SKM-1 treated with dmso at 0.1 percent for 144 hours (cell line): ENCODE measurements around the gene LPP.
"Not testable (repeated sequence)": the region's sequence is repeated elsewhere in the genome, so short reads cannot be mapped to it uniquely, and the experiment has no call there.

ENCODE experiments used
- DNase-seq: peaks from one replicate; lab custom pipeline; 2025; ENCODE audit not compliant: unreplicated experiment; lab: John Stamatoyannopoulos, UW

Gene LPP

DNA sequence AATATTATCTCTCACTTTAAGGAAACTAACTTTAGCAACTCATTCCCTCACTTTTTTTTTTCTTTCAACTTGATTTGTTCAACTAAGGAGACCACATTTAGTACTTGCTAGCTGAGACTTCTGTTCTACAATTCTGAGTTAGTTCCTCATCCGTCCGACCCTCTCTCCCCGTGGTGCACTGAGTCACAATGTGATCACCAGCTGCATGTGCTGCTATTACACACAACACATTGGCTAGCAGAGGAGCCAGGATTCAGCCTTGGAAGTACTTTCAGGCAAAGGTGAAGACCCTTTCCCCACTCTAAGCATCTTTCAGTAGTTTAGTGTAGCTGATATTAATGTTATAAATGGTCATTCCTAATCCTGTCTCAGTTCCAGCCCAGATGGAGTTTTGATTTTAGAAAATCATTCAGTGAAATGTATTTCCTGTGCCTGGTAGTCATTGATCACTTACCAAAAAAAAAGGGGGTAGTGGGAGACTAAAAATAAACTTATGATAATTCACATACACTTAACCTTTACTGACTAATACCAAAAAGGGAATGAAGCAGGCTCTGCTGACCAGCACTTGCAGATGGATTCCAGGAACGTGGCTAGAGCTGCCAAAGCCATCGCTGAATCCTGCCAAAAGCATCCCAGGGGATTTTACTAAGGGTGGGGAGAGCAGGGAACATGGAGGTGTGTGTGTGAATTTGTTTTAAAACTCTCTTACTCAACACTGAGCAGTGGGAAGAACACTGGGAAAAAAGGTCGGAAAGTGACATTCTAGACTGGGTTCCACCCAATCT is 424.8 kb downstream of the LPP start:
- DNase-seq, result peak; percentile 12

DNA sequence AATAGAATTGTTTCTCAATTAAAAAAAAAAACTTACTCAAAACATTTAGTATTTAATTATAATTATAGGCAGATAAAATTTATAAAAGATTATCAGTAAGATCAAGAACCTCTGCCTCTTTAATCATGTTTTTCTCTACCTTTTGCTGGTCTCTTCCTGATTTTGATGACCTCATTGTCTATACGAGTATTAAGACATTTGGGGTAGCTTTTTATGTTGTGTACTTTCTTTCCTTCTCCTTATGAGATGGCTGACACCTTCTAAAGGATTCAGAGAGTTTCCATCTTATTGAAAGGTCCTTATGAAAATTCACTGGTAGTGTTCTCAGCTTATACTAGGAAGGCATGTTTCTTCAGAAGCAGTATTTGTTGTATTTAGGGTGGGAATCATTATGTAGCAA is 426.3 kb downstream of the LPP start:
- DNase-seq, result no peak

DNA sequence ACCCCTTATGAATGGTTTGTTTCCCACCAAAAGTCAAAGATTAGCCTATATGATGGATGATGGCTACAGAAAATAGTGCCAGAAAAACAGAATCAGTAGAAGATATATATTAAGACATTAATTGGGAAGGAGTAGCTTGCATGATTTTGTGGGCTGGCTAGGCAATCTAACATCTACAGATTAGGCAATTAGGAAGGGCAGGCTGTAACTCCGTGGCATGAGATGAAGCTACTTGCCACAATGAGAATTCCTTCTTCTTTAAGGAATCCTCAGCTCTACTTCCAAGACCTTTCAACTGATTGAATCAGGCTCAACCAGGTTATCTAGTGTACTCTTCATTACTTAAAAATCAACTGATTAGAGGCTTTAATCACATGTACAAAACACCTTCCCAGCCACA is 426.7 kb downstream of the LPP start:
- DNase-seq, result no peak

DNA sequence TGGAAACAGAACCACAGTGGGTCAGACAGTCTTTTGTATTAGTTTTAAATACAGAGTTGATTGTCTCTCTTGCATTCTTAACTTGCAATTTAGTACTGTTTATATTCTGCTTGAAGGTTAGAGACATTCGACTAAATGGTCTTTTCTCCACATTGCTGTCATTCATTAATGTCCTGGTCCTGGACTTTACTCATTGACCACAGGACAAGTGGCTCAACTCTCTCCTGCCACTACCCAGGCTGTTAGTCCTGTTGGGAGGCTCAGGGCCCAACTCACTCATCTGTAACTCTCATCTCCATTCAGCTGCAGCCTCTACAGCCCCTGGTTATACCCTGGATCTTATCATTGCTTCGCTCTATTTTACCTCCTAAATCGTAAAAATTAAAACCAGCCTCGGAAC is 427.4 kb downstream of the LPP start:
- DNase-seq, result no peak

DNA sequence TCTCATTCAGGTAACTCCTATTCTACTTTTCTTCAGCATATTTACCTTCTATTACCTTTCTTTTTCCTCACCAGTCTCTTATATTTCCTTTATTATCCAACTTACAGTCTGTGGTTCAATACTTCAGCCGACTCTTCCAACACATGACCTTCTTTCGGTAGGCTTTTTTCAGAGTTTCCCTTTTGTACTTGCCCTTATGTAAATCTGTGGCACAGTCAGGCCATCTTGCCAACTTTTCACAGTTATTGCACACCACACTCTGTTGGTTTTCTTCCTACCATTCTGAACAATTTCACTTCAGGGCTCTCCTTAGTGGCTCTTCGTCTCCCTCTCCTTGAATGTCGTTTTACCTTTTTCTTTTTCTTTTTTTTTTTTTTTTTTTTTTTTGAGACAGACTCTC is 427.8 kb downstream of the LPP start:
- DNase-seq, result no peak

DNA sequence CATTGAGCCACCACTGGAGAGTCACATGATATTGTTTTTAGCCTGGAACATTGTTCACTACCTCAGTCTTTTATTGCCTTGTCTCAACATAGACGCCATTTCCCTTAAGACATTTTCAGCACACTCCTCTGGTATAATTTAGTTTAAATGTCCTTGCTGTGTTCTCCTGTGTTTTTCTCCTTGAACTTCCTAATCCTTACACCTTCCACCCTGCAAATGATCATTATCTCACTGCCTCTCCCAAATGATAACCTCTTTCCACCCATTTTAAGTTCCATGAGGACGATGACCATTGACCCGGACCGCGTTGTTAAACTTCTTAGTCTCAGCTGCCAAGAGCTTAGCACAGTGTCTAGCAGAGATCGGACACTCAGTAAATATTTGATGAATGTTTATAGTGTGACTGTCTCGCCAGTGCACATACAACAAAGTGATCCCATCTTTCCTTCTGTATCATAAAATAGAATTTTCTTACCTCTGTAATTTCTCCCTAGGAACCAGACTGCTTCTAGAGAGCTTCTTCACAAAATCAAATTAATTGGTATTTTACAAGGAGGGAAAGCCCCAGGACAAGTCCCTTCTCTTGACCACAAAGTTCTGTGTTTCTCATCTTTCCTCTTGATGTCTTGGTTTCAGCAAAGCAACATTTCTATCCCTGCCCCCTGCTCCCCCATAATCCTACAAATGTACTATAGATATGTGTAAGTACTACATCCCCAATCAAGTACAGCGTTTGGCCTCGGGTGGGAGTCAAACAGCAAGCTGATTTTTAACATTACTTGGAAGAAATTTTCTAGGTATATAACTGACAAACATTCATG is 429.6 kb downstream of the LPP start:
- no peak for DNase-seq

DNA sequence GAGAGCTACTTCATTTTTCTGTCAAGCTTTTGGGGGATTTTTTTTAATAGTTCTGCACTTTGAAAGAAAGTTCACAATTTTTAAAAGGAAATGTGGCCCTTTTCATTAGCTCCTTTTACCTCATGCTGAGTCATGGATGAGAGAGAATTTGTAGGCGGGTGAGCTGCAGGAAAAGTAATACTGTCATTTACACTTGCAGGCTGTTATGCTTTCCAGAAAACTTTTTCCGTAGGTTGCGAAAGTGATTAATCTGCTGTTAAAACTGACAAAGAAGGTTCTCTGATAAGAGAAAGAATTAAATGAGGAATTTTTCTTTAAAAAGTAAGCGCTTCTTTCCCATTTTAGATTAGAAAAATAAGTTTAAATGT is 430.2 kb downstream of the LPP start:
- DNase-seq, result no peak

DNA sequence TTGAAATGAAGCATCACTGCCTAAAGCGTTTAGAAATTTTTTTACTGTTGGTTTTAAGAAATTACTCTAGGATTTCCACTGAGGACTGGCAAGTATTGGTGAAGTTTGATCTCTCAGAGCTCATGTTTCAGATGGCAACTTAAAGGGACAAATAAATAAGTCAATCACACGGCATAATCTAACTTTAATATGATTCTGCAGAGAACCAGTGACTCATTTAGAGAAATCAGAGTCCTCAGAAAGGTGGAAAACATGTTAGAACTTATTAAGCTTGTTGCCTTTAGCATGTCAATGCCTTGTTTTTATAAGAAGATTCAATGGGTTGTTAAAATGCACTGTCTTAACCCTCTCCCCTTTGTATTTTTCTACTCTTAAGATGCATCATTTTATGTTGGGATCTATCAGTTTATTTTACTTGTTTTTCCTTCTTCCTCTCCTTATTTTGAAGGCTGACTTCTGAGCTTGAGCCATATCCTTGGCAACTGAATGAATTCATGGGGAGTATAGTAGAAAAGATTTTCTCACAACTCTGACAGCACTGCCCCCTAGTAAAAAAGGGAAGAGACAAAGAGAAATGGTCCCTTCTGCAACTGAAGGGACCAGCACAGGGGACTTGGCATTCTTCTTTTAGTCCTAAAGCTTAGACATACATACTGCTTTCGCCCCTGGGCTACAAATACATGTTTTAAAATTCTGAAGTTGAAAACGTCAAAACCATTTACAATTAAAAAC is 431.2 kb downstream of the LPP start:
- no peak for DNase-seq

DNA sequence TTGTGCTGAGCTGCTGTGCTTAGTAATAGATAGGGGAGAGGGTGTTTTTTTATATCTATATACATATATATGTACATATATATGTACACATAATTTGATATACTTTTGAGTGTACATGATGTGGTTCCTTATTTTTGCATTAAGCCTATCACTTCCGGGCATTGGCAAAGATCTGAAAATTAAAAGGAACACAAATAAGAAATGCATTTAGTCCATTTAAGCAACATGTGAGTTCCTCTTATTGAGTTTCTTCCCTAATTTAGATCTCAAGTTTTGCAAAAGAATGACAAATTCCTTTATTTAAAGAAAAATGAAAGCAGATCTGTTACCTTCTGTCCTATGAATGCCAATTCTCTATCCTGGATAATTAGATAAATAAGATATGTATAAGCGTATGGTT is 435.1 kb downstream of the LPP start:
- DNase-seq, result peak; percentile 88

DNA sequence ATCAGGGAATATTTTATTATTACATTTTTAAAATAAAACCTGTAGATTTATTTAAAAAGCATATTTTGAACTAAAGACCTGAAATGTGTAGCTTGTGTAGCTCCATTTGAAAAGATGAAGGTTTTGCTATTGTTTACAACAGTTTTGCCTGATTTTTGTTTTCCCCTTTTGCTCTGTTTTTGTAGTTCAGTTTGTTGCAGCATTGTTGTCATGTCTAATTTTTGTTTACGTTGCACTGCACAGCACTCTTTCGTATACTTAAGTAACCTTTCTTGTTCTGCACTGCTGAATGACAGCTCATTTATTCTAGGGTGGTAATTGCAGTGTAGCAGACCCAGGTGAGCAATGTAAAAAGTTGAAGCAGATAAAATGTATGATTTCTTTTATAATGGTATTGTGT is 435.8 kb downstream of the LPP start:
- DNase-seq, result no peak

DNA sequence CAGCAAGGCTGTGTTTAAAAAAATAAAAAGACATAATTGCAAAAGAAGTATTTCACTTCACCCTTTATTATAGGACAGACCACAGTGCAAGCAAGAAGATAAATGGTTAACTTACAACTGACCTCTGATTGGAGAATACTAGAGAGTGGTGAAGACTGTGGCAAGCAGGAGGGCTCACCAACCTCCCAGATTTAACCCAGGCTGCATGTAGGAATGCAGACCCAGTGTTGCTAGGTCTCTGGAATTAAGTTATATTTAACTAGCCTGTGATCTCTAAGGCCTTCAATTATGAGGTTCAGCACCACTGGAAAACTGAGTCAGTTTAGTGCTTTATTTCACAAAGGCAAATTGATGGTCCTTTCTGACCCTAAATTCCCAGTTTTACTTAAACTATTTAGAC is 436.6 kb downstream of the LPP start:
- DNase-seq, result no peak

DNA sequence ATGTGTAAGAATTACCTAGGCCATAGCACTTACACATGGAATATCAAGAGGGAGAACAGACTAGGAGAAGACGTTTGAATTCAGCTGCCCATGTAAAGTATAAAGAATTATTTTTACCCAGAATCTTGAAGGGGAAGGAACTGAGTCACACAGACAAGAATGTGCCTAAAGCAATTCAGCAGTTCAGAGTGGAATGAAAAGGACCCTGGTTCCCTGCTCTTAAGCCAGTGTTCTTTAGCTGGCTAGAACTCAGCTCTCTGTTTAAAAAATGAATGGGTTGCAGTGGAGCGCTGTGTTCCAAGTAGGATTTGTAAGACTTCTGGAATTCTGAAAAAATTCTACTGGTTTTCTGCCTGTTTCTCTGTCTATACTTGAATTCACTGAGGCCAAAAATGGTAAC is 440.2 kb downstream of the LPP start:
- no peak for DNase-seq

DNA sequence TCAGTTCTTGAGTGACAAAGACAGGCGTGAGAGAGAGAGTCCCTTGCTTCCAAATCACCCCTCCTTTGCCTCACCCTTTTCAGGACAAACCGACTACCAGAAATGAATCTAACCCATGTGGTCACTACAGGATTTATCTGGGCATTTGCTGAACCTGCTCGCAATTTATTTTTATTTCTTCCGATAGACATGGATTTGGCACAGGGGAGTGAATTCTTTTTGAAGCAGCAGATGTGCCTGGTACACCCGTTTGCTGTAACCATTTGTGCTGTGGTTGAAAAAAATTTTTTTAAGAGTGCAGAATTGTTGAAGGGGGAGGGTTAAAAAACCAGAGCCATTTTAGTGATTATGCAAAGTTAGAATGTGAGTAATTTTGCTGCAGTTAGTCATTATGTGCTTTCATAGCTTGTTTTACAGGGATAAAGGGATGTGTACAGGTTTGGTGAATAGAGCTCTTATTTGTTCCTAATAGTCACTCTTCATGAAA is 442.0 kb downstream of the LPP start:
- DNase-seq, result no peak

DNA sequence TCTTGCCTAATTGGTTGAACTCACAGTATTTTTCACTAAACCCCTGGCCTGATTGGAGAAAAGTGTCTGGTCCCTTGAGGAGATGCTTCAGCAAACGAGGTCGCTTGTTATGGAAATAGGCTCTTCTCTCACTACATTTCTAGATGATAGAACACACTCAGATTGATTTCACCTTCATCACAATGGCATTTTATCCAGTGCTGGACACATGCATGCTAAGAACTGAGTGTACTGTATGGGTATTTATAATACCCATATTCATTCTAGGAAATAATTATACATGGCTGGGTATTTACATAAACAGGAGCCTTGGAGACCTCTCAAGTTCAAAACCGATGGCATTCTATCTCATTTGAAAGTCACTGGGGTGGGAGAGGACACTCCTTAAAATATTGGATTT is 444.9 kb downstream of the LPP start:
- DNase-seq, result no peak

DNA sequence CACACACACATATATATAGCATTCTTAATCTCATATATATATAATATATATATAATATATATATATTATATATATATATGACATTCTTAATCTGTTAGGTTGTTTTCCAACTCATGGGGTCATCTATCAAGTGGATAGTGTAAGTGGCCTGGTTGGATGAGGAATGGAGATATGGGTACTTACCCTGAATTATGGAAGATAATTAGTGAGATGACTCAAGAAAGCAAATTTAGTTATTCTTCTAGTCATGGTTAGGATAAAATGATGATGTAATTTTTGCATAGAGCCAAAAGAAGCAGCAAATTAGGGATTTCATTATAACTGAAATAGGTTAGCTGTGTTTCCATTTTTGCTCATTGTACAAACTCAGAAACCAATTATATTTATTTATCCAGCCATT is 448.2 kb downstream of the LPP start:
- DNase-seq, result no peak

DNA sequence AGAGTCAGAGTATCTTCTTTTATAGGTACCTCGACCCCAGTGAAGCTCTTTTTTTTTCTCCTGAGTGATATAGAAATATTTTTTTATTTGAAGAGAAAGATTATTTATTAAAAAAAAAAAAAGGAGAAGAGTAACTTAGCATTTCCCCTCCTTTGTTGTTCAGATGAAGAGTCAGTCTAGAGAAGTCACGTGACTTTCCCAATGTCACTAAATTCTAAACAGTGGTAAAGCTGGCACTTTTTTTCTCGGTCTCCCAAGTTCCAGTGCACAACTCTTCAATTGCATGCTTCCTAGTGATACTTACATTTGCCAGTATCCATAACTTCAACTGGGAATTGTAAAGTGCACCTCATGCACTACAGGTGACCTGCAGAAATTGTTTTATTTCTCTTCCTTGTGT is 448.7 kb downstream of the LPP start:
- no peak for DNase-seq

DNA sequence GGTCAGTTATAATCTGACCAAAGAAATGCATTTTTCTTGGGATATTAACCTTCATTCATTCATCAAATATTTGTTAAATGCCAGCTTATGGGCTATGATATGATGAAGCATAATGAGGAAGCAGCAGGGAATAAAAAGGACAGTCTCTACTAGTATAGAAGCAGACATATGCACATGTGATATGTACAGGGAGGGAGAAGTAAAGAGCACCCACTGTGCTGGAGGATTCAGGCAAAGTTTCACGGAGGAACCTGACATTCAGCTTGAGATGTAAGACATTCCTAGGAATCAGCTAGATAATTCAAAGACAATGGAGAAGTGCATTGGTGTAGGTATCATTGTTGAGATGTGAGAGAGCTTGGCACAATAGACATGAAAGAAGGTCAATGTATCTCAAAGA is 450.7 kb downstream of the LPP start:
- DNase-seq, result no peak

DNA sequence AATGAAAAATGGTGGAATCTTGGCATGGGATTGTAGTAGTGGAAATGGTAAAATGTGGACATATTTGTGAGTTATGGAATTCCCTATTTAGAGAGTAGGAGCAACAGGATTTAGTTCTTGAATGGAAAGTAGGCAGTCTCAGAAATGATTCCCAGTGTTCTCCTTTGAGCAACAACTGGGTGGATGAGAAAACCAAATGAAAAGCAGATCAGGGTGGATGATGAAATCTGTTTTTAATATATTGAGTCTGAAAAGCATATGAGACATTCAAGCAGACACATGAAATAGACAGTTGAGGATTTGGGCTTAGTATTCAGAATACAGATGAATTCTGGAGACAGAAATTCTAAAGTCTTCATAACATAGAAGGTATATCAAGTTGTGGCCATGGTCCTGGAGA is 451.3 kb downstream of the LPP start:
- no peak for DNase-seq

DNA sequence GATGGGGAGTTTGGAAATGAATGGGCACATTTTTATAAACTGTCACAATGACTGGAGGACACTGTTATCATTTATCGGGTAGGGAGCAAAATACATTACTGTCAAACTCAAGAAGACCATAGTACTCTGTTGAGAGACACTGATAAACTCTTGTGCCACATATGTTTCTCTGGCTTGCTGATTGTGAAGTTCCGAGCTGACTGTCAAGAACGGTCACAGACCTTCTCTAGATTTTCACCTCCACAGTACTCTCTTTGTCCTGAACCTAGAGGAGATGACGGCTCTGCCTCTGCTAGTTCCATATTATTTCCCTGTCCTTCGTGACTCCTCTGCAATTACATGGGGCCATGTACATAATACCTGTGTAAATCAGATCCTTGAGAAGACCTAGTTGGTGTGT is 451.9 kb downstream of the LPP start:
- DNase-seq, result no peak

DNA sequence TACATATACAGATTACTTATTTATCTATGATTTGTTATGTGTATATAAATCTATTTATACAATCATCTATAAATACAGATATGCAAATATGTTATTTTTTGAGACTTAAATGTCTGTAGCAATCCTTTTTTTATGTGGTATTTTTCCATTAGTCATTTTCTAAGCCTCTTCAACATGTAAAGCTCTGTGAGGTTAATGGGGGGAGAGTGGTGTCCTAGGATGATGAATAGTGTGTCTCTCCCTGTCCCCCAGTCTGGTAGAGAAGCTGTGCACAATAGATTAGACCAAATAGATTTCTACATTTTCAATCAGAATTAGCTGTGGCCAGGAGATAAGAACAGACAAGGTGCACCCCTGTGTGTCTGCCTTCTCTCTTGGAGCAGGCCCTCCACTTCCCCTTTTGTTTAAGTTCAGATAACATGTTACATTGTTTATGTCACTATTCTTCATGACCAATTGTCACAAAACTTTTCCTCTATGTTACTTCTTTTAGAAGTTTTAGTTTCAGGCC is 453.9 kb downstream of the LPP start:
- no peak for DNase-seq

DNA sequence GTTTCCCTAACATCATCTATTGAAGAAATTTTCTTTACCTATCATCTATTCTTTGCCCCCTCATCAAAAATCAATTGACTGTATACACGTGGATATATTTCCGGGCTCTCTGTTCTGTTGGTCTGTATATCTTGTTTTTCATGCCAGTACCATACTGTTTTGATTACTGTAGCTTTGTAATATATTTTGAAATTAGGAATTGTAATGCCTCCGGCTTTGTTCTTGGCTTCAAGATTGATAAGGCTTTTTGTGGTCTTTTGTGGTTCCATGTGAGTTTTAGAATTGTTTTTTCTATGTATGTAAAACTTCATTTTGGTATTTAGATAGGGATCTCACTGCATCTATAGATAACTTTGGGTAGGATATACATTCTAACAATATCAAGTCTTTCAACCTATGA is 454.4 kb downstream of the LPP start:
- no peak for DNase-seq

DNA sequence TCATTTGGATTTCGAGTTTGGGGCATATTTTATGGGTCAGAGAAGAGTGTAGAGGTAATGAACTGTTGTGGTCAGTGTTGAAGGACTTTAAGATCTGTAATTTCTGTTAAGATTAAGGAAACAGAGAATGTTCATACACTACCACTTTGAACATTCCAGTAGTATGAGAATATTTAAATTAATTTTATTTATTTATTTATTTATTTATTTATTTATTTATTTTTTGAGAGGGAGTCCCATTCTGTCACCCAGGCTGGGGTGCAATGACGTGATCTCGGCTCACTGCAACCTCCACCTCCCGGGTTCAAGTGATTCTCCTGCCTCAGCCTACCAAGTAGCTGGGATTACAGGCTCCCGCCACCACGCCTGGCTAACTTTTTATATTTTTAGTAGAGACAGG is 459.8 kb downstream of the LPP start:
- DNase-seq, result not testable (repeated sequence)
